Transverse colon (tissue), 4 donors: Measurements from ENCODE around the gene UCK2. TPM values are rescaled to one million over a fixed set of nuclear protein-coding genes. Genes with fewer than 3 reads are reported as not detected.
A peak's percentile ranks its signal among the peaks of the same experiment; 100 is the strongest.

ENCODE experiments used
- DNase-seq: peaks from one replicate; pipeline ENCODE4 v3.0.0-alpha.2; 2019
- H3K27ac ChIP-seq, 4 donors: fragments of 200-600 bp; sonication (generic); 2 replicates each; pipeline ENCODE4 v1.5.1; 2016 to 2018; ENCODE audit warnings: inconsistent platforms in 4 of 4
- H3K27me3 ChIP-seq: fragments of 200-600 bp; sonication (generic); 2 replicates; pipeline ENCODE4 v1.5.1; 2017; ENCODE audit warnings: inconsistent platforms
- H3K36me3 ChIP-seq, 4 donors: fragments of 200-600 bp; sonication (generic); 2 replicates each; pipeline ENCODE4 v1.5.1; 2017 to 2019; ENCODE audit warnings: inconsistent platforms in 4 of 4
- H3K4me1 ChIP-seq, 4 donors: fragments of 200-600 bp; sonication (generic); 2 replicates each; pipeline ENCODE4 v1.5.1; 2017 to 2020; ENCODE audit warnings: inconsistent platforms in 4 of 4
- H3K4me3 ChIP-seq, 4 donors: fragments of 200-600 bp; sonication (generic); 1 replicate in 1 of 4; 2 replicates in 3 of 4; pipeline versions ENCODE4 v1.5.1 to v1.6.1; 2017 to 2019; ENCODE audit warnings: inconsistent platforms in 4 of 4
- H3K9me3 ChIP-seq, 2 donors: fragments of 200-600 bp; sonication (generic); 2 replicates each; pipeline ENCODE4 v1.5.1; 2017 to 2019; ENCODE audit warnings: inconsistent platforms in 2 of 2
- CTCF ChIP-seq, 5 experiments: fragments of 200-600 bp in 3 of 5; fragments of 450-650 bp in 2 of 5; sonication (generic) in 3 of 5; IDR thresholded peaks; 1 replicate in 2 of 5; 2 replicates in 3 of 5; pipeline ENCODE4 v1.5.1; 2016 to 2017; ENCODE audit warnings: antibody characterized with exemption in 5 of 5, inconsistent platforms in 3 of 5, mild to moderate bottlenecking in 2 of 5, moderate library complexity in 1 of 5
- EP300 ChIP-seq: sonication (generic); formaldehyde crosslinking; IDR thresholded peaks from one replicate; pipeline ENCODE4 v1.6.1; 2017; ENCODE audit warnings: antibody characterized with exemption, low read depth
- POLR2A ChIP-seq: fragments of 450-650 bp; IDR thresholded peaks from one replicate; pipeline ENCODE4 v1.6.1; 2016; ENCODE audit warnings: antibody characterized with exemption, mild to moderate bottlenecking, moderate library complexity
- POLR2AphosphoS5 ChIP-seq, 3 donors: sonication (generic); formaldehyde crosslinking; IDR thresholded peaks; one replicate each; pipeline ENCODE4 v1.6.1; 2016; ENCODE audit warnings: antibody characterized with exemption in 3 of 3
- WGBS, 2 donors: methylation state at CpG; one replicate each; pipeline ENCODE4 v1.1.5; 2018; ENCODE audit warnings: low coverage in 1 of 2; 5-methylcytosine and 5-hydroxymethylcytosine counted together
- in situ Hi-C, 4 donors: fragments of 200-750 bp; cut with MboI; loops; one replicate each; pipeline versions ENCODE4 v1.15.0 to v1.15.1; 2017; ENCODE audit warnings: low sequenced_read_pairs in 3 of 4, low pct_ligation_motif_present in 1 of 4, low pct_unique_long_range_greater_than_20kb in 1 of 4
- intact Hi-C: fragments of 100-400 bp; cut with DNase I; formaldehyde crosslinking; loops from one replicate; pipeline ENCODE4 v1.15.1; 2023; ENCODE audit warnings: low total_unique reads
- total RNA-seq, 4 donors: library from RNA; depleted of rRNA; stranded (reverse); fragments of >200 nt; gene quantifications; one replicate each; pipeline ENCODE4 v1.1.0, GENCODE V29; 2016

The UCK2 gene
- total RNA-seq, 4 donors from 2014 or later, result 18.9 to 96.5 (median 69.7) TPM

GRCh38 chr1:165857046-165857801, 29.8 kb downstream of the UCK2 start:
- intact Hi-C loops, result no loop called here
- Histone ChIP-seq H3K4me3 (no peak overlapping the region), H3K27me3 (no peaks in the 10 kb centered on the region), H3K9me3 (no peaks in the 10 kb centered on the region), H3K27ac (peak overlapping the region; percentile 69 to 85 (median 74)), H3K36me3 (no peaks in the 10 kb centered on the region), H3K4me1 (peaks cover 12 to 81% (median 53%) of the 10 kb centered on the region in 4 donors)
- no peak for TF ChIP-seq CTCF (IDR thresholded peaks at IDR 0.05)
- TF ChIP-seq POLR2A, result no peak
- TF ChIP-seq EP300, result no peak
- TF ChIP-seq POLR2AphosphoS5 (IDR thresholded peaks at IDR 0.05), result no peak
- DNase-seq, result no peak
- in situ Hi-C loops, result no loop called here
- 29 to 83% methylated on average over 1 to 8 of the region's 8 CpGs for WGBS, 2 donors

- Histone ChIP-seq H3K27ac (peak overlapping the region; percentile 69 to 85 (median 74)), H3K4me1 (peaks cover 13 to 87% (median 62%) of the 10 kb centered on the region in 4 donors), H3K4me3 (no peak overlapping the region), H3K9me3 (no peaks in the 10 kb centered on the region), H3K27me3 (no peaks in the 10 kb centered on the region), H3K36me3 (no peaks in the 10 kb centered on the region)
- no peak for DNase-seq
- intact Hi-C loops (no loop called here), in situ Hi-C loops (no loop called here)
- 58% methylated on average over 2 of the region's 3 CpGs; no CpG with 5 or more reads in 1 of the 2 donors for WGBS, 2 donors
- TF ChIP-seq CTCF (IDR thresholded peaks at IDR 0.05) (no peak), EP300 (no peak), POLR2AphosphoS5 (IDR thresholded peaks at IDR 0.05) (no peak), POLR2A (no peak)
Measured at GRCh38 chr1:165858364-165858823, 31.0 kb downstream of the UCK2 start.

GRCh38 chr1:165858967-165859845, 31.8 kb downstream of the UCK2 start:
- no peaks in the 10 kb centered on the region for H3K27me3 ChIP-seq
- WGBS, 2 donors, result 60 to 69% methylated on average over 2 to 10 of the region's 10 CpGs
- H3K27ac ChIP-seq, result peak overlapping the region; percentile 69 to 85 (median 74)
- DNase-seq, result no peak
- TF ChIP-seq CTCF (IDR thresholded peaks at IDR 0.05) (no peak), POLR2AphosphoS5 (IDR thresholded peaks at IDR 0.05) (no peak), POLR2A (no peak), EP300 (no peak)
- H3K36me3 ChIP-seq, result no peaks in the 10 kb centered on the region
- intact Hi-C loops, result no loop called here
- H3K9me3 ChIP-seq, result no peaks in the 10 kb centered on the region
- H3K4me1 ChIP-seq, result peaks cover 13 to 79% (median 59%) of the 10 kb centered on the region in 4 donors
- in situ Hi-C loops, result no loop called here
- no peak overlapping the region for H3K4me3 ChIP-seq

- TF ChIP-seq EP300 (no peak), POLR2AphosphoS5 (IDR thresholded peaks at IDR 0.05) (peak in 2 of 3 donors; percentile 15 to 48)
- peak; percentile 41 for DNase-seq
- H3K27ac ChIP-seq, result peak overlapping the region; percentile 69 to 85 (median 74)
- 96 to 100% methylated on average over 1 to 2 of the region's 2 CpGs for WGBS, 2 donors
- no peaks in the 10 kb centered on the region for H3K27me3 ChIP-seq
- no peaks in the 10 kb centered on the region for H3K36me3 ChIP-seq
- intact Hi-C loops, result no loop called here
- peaks cover 13 to 74% (median 57%) of the 10 kb centered on the region in 4 donors for H3K4me1 ChIP-seq
- in situ Hi-C loops, result no loop called here
- H3K9me3 ChIP-seq, result no peaks in the 10 kb centered on the region
- no peak overlapping the region for H3K4me3 ChIP-seq
Measured at GRCh38 chr1:165860065-165860464, 32.7 kb downstream of the UCK2 start.
